Endothelial cell of umbilical vein (primary cell): Measurements from ENCODE around the gene DUSP22.

Experiments used
- EZH2 ChIP-seq: IDR thresholded peaks from 2 replicates; pipeline ENCODE4 v1.6.1; 2012; ENCODE audit warnings: borderline replicate concordance, low read depth, mild to moderate bottlenecking, moderate library complexity, low read length, inconsistent platforms; ENCODE audit not compliant: severe bottlenecking
- FOS ChIP-seq: IDR thresholded peaks from 2 replicates; pipeline ENCODE4 v1.6.1; 2011; ENCODE audit warnings: mild to moderate bottlenecking, low read length, moderate library complexity, borderline replicate concordance; ENCODE audit not compliant: insufficient read depth
- GATA2 ChIP-seq: IDR thresholded peaks from 2 replicates; pipeline ENCODE4 v1.7.0; 2011; ENCODE audit warnings: low read depth, mild to moderate bottlenecking, moderate library complexity, mixed read lengths, low read length; ENCODE audit not compliant: insufficient read length, insufficient read depth
- JUN ChIP-seq: IDR thresholded peaks from 2 replicates; pipeline ENCODE4 v1.6.1; 2011; ENCODE audit warnings: borderline replicate concordance, low read depth; ENCODE audit not compliant: insufficient read length, insufficient read depth
- MYC ChIP-seq: IDR thresholded peaks from one replicate; pipeline ENCODE4 v1.6.1; 2011; ENCODE audit warnings: mild to moderate bottlenecking, low read depth, low read length
- POLR2A ChIP-seq: IDR thresholded peaks from 2 replicates; pipeline ENCODE4 v1.6.1; 2012; ENCODE audit warnings: low read depth, mild to moderate bottlenecking, control low read depth, low read length
- POLR2AphosphoS5 ChIP-seq: IDR thresholded peaks from 2 replicates; pipeline ENCODE4 v1.6.1; 2012; ENCODE audit warnings: low read depth, mild to moderate bottlenecking, control low read depth, low read length, moderate library complexity; ENCODE audit not compliant: insufficient read depth
- TF ChIP-seq, protein P1 (sequence below), 2 donors: IDR thresholded peaks; 1 replicate in 1 of 2; 2 replicates in 1 of 2; pipeline ENCODE4 v1.5.1; 2011; ENCODE audit warnings: low read length in 2 of 2, mild to moderate bottlenecking in 2 of 2, moderate library complexity in 2 of 2, control low read depth in 1 of 2, inconsistent platforms in 1 of 2, low read depth in 1 of 2; ENCODE audit not compliant: insufficient read depth in 1 of 2; ENCODE audit errors: extremely low read depth in 1 of 2
- TF ChIP-seq, protein P2 (sequence below): IDR thresholded peaks from 2 replicates; pipeline ENCODE4 v1.6.1; 2011; ENCODE audit not compliant: insufficient read depth, insufficient read length

DNA sequence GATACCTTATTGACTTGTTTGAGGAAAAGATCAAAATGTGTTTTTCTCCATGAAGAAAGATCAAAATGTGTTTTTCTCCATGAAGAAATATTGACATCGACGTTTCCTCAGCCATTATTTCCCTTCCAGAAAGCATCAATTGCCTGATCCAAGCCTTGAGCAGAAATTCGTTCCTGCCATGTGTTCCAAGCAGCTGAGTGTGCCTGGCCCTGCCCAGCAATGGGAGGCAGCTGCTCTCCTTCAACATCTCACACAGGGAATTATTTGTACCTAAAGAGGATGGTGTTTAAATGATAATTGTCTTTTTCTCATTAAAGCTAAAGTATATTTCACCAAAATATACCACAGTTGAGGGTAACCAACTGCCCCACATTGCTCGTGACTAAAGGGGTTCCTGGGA lies 7.8 kb upstream of the DUSP22 start:
- TF ChIP-seq POLR2AphosphoS5 (no peak), MYC (no peak), POLR2A (no peak), EZH2 (no peak), FOS (no peak), JUN (no peak), GATA2 (no peak)
- TF ChIP-seq, protein P1, sequence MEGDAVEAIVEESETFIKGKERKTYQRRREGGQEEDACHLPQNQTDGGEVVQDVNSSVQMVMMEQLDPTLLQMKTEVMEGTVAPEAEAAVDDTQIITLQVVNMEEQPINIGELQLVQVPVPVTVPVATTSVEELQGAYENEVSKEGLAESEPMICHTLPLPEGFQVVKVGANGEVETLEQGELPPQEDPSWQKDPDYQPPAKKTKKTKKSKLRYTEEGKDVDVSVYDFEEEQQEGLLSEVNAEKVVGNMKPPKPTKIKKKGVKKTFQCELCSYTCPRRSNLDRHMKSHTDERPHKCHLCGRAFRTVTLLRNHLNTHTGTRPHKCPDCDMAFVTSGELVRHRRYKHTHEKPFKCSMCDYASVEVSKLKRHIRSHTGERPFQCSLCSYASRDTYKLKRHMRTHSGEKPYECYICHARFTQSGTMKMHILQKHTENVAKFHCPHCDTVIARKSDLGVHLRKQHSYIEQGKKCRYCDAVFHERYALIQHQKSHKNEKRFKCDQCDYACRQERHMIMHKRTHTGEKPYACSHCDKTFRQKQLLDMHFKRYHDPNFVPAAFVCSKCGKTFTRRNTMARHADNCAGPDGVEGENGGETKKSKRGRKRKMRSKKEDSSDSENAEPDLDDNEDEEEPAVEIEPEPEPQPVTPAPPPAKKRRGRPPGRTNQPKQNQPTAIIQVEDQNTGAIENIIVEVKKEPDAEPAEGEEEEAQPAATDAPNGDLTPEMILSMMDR (IDR thresholded peaks at IDR 0.05; ENCODE audit: extremely low read depth in 1 of 2, insufficient read depth in 1 of 2, low read depth in 1 of 2, low read length in 2 of 2): no peak
- TF ChIP-seq, protein P2, sequence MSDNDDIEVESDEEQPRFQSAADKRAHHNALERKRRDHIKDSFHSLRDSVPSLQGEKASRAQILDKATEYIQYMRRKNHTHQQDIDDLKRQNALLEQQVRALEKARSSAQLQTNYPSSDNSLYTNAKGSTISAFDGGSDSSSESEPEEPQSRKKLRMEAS: no peak
